ENCODE measurements around the gene CD300A.
A peak's percentile ranks its signal among the peaks of the same experiment; 100 is the strongest.
"Not testable (repeated sequence)": the region's sequence is repeated elsewhere in the genome, so short reads cannot be mapped to it uniquely, and the experiment has no call there.

Gene CD300A

GRCh38 chr17:74485022-74485743 is 18.7 kb downstream of the CD300A start:
- no peak for DNase-seq

GRCh38 chr17:74485841-74486240 is 19.4 kb downstream of the CD300A start:
- DNase-seq, result no peak

- not testable (repeated sequence) for DNase-seq
Observed at GRCh38 chr17:74488276-74488675, 21.8 kb downstream of the CD300A start.

DNA sequence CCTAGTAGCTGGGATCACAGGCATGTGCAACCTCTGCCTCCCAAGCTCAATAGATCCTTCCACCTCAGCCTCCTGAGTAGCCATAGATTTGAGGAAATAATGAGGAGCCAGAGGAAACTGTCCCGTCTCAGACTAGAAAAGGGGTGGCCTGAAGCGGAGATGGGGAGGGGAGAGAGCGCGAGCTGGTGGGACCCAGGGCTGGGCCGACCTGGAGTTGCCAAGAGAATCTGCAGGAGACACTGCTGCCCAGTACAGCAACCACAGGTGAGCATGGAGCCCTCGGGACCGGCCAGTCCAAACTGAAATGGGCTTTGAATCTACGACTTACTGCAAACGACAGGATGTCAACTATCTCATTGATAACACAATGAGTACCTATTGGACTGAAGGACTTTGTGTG is 24.3 kb downstream of the CD300A start:
- no peak for DNase-seq

GRCh38 chr17:74491626-74492025 is 25.2 kb downstream of the CD300A start:
- DNase-seq, result no peak

DNA sequence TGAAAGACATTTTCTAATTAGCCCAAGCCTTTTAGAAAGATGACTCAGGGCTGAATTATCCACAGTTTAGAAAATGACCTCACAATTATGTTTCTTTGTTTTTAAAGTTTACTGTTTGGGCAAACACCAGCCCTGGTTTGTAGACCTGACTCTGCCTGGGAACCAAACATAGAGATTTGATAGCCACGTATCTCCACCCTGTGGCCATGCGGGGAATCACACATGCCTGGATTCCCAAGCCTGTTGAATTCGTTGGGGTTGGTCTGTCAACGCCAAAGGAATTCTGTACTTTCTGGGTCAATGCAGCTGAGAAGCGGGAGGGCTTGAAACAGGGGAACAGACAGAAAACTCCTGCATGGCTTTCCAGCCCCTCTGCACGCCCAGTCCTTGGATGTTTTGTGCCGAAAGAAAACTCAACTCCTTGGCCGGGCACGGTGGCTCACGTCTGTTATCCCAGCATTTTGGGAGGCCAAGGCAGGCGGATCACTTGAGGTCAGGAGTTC is 26.9 kb downstream of the CD300A start:
- DNase-seq, result peak; percentile 58

DNA sequence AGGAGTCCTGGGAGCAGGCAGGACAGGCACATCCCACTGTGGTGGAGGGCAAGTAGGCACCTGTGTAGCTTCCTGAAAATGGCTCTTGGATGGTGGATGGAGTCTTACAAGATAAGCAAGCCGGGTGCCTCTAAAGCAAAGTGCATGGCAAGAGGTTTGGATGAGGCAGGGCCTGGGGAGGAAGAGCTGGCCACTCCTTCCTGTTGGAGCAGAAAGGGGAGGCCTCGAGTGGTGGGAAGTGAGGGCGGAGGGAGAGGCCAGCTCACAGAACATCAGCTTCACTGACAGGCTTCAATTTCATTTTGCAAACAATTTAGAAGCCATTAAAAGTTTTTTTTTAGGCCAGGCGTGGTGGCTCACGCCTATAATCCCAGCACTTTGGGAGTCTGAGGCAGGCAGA is 31.0 kb downstream of the CD300A start:
- no peak for DNase-seq

DNA sequence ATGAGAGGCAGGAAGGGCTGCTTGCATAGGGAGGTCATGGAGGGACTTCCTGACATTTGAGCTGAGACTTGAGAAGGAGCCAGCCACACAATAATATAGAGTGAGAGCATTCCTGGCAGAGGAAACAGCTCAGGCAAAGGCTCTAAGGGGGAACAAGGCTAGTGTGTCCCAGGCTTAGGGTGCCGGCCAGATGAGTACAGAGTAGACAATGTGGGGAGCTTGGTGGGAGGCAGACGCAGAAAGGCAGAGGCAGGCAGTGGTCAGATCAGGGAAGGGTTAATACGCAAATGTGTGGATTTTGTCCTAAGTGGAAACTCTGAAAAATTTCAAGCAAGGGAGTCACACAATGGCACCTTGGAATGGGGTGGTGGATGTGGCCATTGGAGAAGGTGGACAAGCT is 33.6 kb downstream of the CD300A start:
- DNase-seq, result no peak

GRCh38 chr17:74502861-74503260 is 36.4 kb downstream of the CD300A start:
- DNase-seq, result no peak

DNA sequence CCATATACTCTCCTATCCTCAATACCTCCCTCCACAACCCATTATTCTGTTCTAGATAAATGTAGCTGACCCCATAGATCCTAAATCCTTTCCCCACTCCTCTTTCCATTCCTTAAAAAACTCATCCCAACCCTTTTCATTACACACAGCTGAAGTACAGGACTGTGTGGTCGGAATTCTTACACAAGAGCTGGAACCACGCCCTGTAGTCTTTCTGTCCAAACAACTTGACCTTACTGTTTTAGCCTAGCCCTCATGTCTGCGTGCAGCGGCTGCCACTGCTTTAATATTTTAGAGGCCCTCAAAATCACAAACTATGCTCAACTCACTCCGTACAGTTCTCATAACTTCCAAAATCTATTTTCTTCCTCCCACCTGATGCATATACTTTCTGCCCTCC is 37.5 kb downstream of the CD300A start:
- not testable (repeated sequence) for DNase-seq

- DNase-seq, result no peak
Observed at GRCh38 chr17:74508156-74508555, 41.7 kb downstream of the CD300A start.

GRCh38 chr17:74512036-74512435 is 45.6 kb downstream of the CD300A start:
- no peak for DNase-seq

DNA sequence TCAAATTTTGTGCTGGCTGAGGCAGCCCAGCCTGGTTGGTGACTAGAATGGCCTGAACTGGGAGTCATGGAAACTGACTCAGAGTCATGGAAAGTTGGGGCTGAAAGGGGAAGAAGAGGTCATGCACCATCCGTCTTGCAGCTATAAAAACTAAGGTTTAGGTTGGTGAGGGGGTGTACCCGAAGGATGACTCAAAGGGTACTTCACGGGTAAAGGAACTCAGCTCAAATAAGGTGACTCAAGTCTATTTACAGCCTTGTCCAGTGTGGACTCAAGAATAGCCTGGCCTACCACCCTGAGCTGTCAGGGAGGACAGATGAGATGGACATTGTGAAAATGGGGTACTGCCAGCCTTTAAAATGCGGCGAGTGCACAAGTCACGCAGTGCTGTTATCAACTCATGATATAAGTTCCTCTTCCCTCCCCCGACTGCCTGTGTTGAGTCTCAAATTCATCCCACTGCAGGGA is 46.2 kb downstream of the CD300A start:
- DNase-seq, result no peak

GRCh38 chr17:74513987-74514631 is 47.7 kb downstream of the CD300A start:
- DNase-seq, result peak; percentile 43

DNA sequence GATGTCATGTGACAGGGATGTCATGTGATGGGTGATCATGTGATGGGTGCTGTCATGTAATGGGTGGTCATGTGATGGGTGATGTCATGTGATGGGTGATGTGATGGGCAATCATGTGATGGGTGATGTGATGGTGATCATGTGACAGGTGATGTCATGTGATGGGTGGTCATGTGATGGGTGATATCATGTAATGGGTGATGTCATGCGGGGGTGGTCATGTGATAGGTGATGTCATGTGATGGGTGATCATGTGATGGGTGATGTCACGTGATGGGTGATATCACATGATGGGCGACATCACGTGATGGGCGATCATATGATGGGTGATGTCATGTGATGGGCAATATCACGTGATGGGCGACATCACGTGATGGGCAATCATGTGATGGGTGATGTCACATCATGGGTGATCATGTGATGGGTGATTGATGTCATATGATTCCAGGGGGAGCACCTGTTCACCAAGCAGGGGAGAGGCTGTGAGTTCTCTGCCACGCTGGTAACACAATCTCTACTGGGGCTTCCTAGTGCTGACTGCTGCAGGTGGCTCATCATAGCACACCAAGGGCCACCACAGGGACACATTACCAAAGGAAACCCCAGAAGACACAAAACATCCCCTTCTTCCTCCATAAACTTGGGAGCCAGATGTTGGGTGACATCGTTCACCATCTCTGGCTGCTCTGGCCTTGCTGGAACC is 48.3 kb downstream of the CD300A start:
- DNase-seq, result no peak

GRCh38 chr17:74515941-74516340 is 49.5 kb downstream of the CD300A start:
- DNase-seq, result no peak

GRCh38 chr17:74516561-74517328 is 50.3 kb downstream of the CD300A start:
- no peak for DNase-seq

DNA sequence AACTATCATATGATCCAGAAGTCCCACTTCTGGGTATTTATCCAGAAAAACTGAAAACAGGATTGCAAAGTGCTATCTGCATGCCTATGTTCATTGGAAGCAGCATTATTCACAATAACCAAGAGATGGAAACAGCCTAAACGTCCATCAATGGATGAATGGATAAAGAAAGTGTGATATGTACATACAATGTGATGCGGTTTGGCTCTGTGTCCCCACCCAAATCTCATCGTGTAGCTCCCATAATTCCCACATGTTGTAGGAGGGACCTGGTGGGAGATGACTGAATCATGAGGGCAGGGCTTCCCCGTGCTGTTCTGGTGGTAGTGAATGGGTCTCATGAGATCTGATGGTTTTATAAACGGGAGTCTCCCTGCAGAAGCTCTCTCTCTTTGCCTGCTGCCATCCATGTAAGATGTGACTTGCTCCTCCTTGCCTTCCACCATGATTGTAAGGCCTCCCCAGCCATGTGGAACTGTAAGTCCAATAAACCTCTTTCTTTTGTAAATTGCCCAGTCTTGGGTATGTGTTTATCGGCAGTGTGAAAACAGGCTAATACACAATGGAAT is 52.1 kb downstream of the CD300A start:
- DNase-seq, result not testable (repeated sequence)

GRCh38 chr17:74520016-74520434 is 53.6 kb downstream of the CD300A start:
- DNase-seq, result no peak

- no peak for DNase-seq
Observed at GRCh38 chr17:74520790-74521480, 54.5 kb downstream of the CD300A start.

DNA sequence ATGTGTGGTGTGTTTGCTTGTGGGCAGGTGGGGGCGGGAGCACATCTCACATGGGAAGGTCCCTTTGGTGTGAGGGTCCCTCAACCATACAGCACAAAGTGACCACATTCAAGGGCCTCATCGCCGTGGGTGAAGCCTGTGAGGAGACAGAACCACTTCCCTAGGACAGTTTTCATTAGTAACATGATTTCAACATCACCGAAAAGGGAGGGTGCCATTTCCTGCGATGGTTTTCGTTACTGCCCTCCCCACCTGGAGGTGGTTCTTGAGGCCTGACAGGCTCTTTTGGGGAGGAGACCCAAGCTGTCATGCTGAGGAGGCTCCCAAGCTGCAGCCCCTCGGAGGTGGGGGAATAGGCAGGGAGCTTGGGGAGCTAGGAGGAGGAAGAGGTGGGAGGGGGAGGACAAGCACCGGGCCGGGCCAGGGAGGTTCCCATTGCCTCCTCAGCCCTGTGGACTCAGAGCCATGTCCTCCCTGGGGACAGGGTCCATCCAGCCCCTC is 55.3 kb downstream of the CD300A start:
- no peak for DNase-seq

Measured in T-helper 9 cell (primary cell).